ENCODE data around the gene ENTPD5.
A peak's percentile ranks its signal among the peaks of the same experiment; 100 is the strongest.

The ENTPD5 gene

DNA sequence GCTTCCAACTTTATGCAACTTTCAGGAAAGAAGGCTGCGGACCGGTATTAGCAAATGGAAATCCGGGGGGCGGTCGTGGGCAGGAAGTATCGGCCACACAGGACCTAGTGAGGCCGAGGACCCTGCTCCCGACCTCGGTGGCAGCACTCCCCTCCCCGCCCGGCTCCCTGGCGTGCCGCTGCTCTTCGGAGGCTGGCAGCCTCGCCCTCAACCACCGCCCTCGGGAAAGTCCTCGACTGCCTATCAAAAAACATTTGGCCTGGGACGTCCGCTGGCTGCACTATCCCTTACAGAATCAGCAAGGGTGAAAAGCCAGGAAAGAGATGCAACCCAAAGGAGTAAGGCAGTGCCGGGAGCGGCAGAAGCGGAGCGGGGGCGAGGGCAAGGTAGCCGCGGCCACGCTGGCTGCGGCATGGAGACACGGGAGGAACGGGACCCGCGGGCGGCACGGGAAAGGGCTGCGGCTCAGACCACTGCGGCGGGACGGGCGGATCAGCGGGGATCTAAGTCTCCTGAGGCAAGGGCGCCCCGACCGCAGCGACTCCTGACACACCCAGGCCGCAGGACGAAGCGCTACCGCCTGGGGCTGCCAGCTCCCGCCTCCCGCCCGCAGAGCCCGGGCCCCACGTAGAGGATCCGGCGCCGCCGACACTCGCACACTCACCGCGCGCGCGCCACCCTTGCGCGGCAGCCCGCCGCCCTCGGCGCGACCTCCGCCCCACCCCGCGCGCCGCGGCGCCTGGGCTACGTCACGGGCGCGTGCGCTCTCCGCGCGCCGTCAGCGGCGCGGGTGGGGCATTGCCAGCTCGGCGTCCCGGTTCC is at the start of gene ENTPD5, which contains the start of gene BBOF1:
Gene ENTPD5 (minus strand): TSS at position 703 of the 822 bp plus-strand sequence. CDS start 31,186 bp downstream, outside the sequence.
Gene BBOF1 (plus strand): TSS at position 764 of the 822 bp plus-strand sequence. CDS start 130 bp downstream, outside the sequence.
- peak; percentile 53 to 72 for DNase-seq (ENCODE audit: low read depth in 2 of 2, low spot score in 1 of 2)

GRCh38 chr14:74065746-74066575 is 46.9 kb upstream of the ENTPD5 start:
- DNase-seq (ENCODE audit: low read depth in 2 of 2, low spot score in 1 of 2) = no peak

DNA sequence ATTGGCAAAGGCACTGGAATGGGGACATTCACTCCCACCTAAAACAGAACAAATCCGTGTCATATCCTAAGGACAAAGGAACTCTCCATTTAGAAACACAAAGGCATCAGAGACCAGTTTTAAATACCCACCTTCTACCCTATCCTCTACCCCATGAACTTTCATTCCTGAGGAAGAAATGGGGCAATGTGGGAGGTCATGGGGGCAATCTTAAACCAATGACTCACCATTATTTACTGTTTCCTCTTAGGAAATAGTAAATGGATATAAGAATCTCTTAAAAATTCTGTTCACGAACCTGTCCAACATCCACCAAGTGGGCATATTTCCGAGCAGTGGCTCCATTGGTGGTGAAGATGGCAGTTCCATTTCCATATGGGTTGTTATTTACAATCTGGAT is 45.8 kb upstream of the ENTPD5 start:
- DNase-seq (ENCODE audit: low read depth in 2 of 2, low spot score in 1 of 2) = no peak

DNA sequence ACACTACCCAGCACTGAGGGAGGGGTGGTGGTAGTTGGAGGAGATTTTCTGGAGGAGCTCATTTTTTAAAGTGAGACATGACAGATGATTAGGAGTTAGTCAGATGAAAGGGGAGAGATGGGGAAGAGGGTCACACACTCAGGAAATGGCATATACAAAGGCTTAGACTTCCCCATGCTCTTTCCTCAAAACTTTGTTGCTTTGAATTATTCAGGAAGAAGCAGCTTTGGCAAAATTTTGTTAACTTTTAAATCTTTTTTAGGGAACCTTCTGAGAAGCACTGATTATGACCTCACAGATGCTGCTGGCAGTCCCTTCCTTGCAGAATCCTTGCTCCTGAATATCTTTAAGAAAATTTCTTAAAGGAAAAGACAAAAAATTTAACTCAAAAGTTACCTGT is 45.3 kb upstream of the ENTPD5 start:
- DNase-seq (ENCODE audit: low read depth in 2 of 2, low spot score in 1 of 2) = no peak

DNA sequence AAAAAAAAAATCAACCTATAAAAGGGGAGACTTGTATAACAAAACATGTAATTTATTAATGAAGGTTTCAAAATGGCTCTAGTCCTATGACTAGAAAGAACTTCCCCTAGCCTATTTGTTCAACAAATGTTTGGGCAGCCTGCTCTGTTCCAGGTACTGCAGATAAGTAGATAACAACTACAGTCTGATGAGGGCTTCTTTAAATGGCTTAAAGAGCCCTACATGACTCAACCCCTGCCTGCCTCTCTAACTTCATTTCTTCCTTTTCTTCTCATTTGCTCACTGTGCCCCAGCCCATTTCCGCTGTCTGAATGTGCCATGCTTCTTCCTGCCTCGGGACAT is 43.7 kb upstream of the ENTPD5 start:
- no peak for DNase-seq (ENCODE audit: low read depth in 2 of 2, low spot score in 1 of 2)

DNA sequence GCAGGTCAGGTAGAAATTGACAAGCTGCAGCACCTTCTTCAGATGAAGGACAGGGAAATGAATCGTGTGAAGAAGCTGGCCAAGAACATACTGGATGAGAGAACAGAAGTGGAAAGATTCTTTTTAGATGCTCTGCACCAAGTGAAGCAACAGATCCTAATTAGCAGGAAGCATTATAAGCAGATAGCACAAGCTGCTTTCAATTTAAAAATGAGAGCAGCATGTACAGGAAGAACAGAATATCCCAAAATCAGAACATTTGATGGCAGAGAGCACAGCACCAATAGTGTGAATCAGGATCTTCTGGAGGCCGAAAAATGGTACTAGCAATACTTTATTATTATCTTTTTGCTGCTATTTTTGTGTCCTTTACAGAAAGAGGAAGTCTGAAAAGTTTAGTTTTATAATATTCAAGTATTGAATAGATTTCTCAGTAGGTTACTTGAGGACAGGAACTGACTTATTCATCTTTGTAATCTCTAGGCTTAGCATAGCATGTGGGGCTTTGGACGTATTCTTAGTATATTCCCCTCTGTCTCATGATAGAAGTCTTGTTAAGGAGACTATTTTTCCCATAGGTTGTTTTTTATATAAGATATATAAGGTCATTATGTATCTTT is 30.9 kb upstream of the ENTPD5 start:
- DNase-seq (ENCODE audit: low read depth in 2 of 2, low spot score in 1 of 2) = no peak

DNA sequence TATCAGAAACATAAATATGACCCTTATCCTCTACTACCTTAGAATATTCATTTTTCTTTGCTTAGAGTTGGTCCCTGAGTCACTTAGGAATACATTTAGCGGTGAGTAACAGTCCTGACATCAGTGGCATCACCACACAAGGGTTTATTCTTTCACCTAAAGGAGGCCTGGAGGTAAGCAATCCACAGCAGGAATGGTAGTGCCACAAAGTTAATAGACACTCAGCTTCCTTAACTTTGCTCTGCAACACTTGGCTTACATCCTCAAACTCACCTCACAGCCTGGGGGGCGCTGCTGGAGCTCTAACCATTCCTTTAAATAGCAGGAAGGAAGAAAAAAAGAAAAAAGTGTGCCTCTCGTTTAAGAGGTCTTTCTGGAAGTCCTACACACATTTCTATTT is 29.2 kb upstream of the ENTPD5 start:
- DNase-seq (ENCODE audit: low read depth in 2 of 2, low spot score in 1 of 2) = no peak

DNA sequence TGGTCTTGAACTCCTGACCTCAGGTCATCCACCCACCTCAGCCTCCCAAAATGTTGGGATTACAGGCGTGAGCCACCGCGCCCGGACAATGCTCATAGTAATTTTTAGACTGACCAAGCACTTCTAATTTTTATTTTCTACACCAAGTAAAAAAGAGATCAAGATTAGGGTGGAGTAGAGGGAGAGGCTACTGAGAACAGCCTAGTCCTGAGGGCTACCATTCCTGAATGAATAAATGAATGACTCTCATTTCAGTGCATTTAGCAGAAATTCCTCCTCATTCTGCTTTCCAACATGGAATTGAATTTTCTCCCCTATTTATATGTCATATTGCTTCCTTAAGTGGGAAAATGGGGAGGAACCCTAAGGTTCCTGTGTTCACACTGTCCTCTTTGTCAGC is 26.4 kb upstream of the ENTPD5 start:
- DNase-seq (ENCODE audit: low read depth in 2 of 2, low spot score in 1 of 2) = no peak

DNA sequence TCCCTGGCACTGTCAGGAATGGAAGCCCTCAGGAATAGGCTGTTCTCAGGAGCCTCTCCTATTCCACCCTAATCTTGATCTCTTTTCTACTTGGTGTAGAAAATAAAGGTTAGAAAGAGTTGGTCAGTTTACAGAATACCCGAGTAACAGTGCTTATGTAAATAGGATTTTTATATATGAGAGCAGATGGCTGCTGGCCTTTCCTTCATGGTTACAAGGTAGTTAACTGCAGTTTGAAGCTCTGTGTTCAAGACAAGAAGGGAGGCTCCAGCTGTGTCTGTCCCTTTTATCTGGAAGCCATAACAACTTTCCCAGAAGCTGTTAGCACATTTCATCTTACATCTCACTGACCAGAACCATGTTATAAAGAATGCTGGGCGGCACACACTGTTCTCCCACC is 23.2 kb upstream of the ENTPD5 start:
- no peak for DNase-seq (ENCODE audit: low read depth in 2 of 2, low spot score in 1 of 2)

DNA sequence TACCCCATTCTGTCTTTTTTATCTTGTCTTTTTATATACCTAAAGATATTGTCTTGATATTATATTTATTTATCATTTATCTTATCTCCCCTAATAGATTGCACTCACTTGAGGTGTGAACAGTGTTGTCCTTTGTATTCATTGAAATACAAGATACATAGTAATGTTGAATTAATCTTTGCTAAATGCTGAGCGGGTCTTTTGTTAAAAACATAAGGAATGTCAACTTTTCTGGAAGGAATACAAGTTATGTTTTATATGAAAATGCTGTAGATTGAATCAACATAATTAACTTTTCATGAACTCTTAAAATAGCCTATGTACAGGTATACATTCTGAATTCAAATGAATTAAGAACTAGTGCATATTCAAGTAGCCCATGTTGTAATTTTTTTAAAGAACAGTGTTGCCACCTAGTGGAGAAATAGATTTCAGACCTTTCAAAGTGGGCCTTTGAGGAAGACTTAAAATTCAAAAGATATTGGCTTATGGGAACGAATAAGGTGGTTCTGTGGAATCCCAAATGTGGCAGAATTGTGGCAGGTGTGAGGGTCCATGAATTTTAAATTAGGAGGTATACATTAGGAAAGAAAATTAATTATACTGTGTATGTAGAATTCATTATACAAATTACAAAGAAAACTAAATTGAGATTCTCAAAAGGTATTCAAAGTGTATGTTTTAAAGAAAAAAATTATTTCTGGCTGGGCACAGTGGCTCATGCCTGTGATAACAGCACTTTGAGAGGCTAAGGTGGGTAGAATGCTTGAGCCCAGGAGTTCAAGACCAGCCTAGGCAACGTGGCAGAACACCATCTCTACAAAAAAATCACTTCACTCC is 19.2 kb upstream of the ENTPD5 start:
- DNase-seq (ENCODE audit: low read depth in 2 of 2, low spot score in 1 of 2) = no peak

DNA sequence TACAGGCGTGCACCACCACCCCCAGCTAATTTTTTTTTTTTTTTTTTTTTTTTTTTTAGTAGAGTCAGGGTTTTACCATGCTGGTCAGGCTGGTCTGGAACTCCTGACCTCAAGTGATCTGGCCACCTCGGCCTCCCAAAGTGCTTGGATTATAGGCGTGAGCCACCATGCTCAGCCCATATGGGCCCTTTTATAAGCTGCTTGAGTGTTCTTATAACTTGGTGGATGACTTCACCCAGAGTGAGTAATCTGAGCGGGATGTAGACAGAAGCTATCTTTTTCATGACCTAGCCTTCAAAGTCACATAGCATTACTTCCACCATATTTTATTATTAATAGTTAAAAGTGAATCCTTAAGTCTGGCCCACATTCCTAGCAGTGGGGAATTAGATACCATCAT is 16.5 kb upstream of the ENTPD5 start:
- no peak for DNase-seq (ENCODE audit: low read depth in 2 of 2, low spot score in 1 of 2)

GRCh38 chr14:74034572-74034971 is 15.5 kb upstream of the ENTPD5 start:
- no peak for DNase-seq (ENCODE audit: low read depth in 2 of 2, low spot score in 1 of 2)

DNA sequence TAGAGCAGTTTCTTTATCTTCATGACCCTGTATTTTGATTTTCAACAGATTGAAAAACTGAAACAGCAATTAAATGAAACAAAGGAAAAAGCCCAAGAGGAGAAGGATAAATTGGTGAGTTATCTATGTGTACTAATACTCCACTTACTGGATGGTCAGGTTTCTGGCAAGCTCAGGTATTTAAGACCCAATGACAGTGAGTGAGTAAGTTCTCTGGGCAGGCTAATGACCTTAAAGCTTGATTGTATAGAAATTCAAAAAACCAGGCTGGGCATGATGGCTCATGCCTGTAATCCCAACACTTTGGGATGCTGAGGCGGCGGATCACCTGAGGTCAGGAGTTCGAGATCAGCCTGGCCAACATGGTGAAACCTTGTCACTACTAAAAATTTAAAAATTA is 10.0 kb upstream of the ENTPD5 start:
- no peak for DNase-seq (ENCODE audit: low read depth in 2 of 2, low spot score in 1 of 2)

DNA sequence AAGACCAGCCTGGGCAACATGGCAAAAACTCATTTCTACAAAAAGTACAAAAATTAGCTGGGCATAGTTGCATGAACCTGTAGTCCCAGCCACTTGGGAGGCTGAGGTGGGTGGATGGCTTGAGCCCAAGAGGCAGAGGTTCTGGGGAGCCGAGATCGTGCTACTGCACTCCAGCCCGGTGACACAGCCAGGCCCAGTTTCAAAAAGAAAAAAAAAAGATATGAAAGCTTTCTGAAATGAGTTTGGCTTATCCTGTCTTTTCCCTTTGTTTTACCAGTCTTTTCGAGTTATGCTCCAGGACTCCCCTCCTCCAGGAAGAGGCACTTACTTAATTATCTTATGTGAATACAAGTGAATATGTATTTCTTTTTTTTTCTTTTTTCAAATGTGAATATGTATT is 3.3 kb upstream of the ENTPD5 start:
- no peak for DNase-seq (ENCODE audit: low read depth in 2 of 2, low spot score in 1 of 2)

GRCh38 chr14:74019408-74020137 is 485 bp upstream of the ENTPD5 start:
- no peak for DNase-seq (ENCODE audit: low read depth in 2 of 2, low spot score in 1 of 2)

DNA sequence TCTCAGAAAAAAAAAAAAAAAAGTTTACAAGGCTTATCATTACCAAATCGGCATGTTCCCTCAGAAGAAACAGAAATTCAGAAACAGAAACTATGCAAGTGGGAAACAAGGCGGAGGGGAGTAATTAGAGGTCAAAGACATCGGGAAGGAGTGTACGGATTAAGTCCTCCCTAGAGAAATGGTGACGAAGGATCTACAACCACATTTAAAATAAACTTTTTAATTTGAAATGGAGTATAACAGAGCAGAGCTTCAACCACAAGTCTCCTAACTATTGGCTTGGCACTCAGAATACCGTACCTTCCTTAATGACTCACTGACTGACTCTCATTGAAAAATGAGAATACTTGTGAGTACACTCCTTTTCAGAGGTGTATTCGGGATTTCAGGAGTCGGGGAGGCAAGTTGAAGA is 908 bp downstream of the ENTPD5 start:
- DNase-seq (ENCODE audit: low read depth in 2 of 2, low spot score in 1 of 2) = no peak

GRCh38 chr14:74015963-74016362 is 3.1 kb downstream of the ENTPD5 start:
- DNase-seq (ENCODE audit: low read depth in 2 of 2, low spot score in 1 of 2) = no peak

DNA sequence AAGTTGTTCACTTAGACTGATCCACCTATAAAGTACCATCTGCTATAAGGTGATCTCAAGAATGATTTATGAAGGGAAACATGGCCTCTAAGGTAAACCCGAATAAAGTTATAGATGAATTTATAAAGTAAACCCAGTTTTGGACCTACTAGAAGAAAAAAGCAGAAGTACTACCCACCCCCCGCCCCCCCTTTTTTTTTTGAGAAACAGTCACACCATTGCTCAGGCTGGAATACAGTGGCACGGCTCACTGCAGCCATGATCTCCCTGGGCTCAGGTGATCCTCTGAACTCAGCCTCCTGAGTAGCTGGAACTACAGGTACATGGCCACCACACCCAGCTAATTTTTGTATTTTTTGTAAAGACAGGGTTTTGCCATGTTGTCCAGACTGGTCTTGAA is 3.9 kb downstream of the ENTPD5 start:
- DNase-seq (ENCODE audit: low read depth in 2 of 2, low spot score in 1 of 2) = no peak

DNA sequence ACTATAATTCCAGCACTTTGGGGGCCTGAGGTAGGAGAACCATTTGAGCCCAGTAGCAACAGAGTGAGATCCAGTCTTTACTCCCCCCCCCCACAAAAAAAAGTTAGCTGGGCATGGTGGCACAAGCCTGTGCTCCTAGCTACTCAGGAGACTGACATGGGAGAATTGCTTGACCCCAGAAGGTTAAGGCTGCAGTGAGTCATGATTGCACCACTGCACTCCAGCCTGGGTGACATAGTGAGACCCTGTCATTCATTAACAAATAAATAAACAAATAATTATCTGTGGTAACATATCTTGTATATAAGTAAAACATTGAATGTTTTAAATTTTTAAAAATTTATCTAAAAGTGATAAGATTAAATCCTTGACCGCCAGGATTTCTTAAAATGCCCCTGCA is 4.8 kb downstream of the ENTPD5 start:
- no peak for DNase-seq (ENCODE audit: low read depth in 2 of 2, low spot score in 1 of 2)

DNA sequence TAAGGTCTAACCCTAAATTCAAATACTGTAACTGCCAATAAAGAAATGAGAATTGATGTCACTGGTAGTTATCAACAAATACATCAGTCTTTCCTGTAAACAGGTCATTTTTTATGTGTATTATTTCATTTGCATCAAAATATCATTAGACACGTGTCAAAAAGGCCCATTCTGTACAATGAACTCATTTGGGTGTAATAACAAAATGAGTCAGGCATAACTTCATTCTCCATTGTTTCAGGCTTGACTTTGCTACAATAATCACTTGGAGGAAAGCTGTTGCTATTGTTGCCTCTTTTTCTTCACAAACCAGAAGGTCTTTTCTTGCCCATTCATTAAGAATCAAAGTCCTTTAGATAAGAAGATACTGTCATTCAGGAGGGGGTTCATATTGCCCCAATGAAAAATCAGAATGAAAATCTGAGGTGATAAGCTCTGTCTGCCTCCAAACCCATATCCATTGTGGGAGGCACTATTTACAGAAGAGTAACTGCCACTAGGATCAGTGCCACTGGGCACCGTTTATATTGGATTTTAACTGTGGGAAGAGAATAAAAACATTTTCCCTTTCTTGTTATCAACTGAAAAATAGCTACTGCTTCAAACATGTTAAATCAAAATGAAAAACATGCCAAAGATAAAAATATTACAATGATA is 10.1 kb downstream of the ENTPD5 start:
- DNase-seq (ENCODE audit: low read depth in 2 of 2, low spot score in 1 of 2) = no peak
